A549 (cell line): Measurements from ENCODE around the gene MYT1. TPM values are rescaled to one million over a fixed set of nuclear protein-coding genes. Genes with fewer than 3 reads are reported as not detected.

ENCODE experiments used
- ATAC-seq, 2 experiments: fragments of 200-7000 bp in 1 of 2; fragments of >200 bp in 1 of 2; cut with Nextera tagmentation in 1 of 2; cut with Tn5 transposase in 1 of 2; 3 replicates each; pipeline versions ENCODE4 v1.8.0 to v1.9.1; 2018 to 2020; ENCODE audit warnings: mild to moderate bottlenecking in 1 of 2, moderate library complexity in 1 of 2
- CTCF ChIA-PET: fragments of 300-600 bp; sonication (Branson Sonifier 250); formaldehyde crosslinking; extraction: SDS; loops from one replicate; lab custom pipeline; 2021; ENCODE audit warnings: antibody characterized with exemption, inconsistent platforms; lab: Yijun Ruan, JAX
- POLR2A ChIA-PET: fragments of 350-600 bp; formaldehyde crosslinking; extraction: SDS; loops from one replicate; lab custom pipeline; 2021; ENCODE audit warnings: antibody characterized with exemption, inconsistent platforms; lab: Yijun Ruan, JAX
- DNase-seq, 2 experiments: peaks; one replicate each; pipeline versions ENCODE4 v3.0.0 to v3.0.0-alpha.2; 2011 to 2016; ENCODE audit warnings: low read depth in 1 of 2, low spot score in 1 of 2
- FAIRE-seq: peaks from 2 replicates; lab custom pipeline; 2011; peaks lifted over from hg19 to GRCh38; lab: Jason Lieb, UNC
- H3K27ac ChIP-seq, 2 experiments: fragments of >200 bp; sonication (Bioruptor Twin); formaldehyde crosslinking; 3 replicates each; pipeline ENCODE4 v1.5.1; 2016 to 2017
- H3K4me1 ChIP-seq: fragments of >200 bp; sonication (Bioruptor Twin); formaldehyde crosslinking; 3 replicates; pipeline ENCODE4 v1.6.1; 2016
- H3K4me2 ChIP-seq: fragments of >200 bp; sonication (Bioruptor Twin); formaldehyde crosslinking; 3 replicates; pipeline ENCODE4 v1.6.1; 2016
- H3K4me3 ChIP-seq: fragments of >200 bp; sonication (Bioruptor Twin); formaldehyde crosslinking; 3 replicates; pipeline ENCODE4 v1.5.1; 2016
- H3K9me3 ChIP-seq: fragments of >200 bp; sonication (Bioruptor Twin); formaldehyde crosslinking; 3 replicates; pipeline ENCODE4 v1.6.1; 2016
- CTCF ChIP-seq: fragments of >200 bp; sonication (Bioruptor Twin); formaldehyde crosslinking; IDR thresholded peaks from 3 replicates; pipeline ENCODE4 v1.5.1; 2016
- FOSB ChIP-seq: fragments of 250-450 bp; sonication (Bioruptor Pico); IDR thresholded peaks from 2 replicates; pipeline ENCODE4 v1.5.0; 2020; ENCODE audit warnings: mild to moderate bottlenecking, moderate library complexity
- GATA3 ChIP-seq: IDR thresholded peaks from 2 replicates; pipeline ENCODE4 v1.6.1; 2012; ENCODE audit warnings: borderline replicate concordance
- HDAC2 ChIP-seq: fragments of 200-600 bp; sonication (generic); IDR thresholded peaks from 2 replicates; pipeline ENCODE4 v1.6.1; 2016
- HES2 ChIP-seq: fragments of >200 bp; sonication (Bioruptor Twin); formaldehyde crosslinking; IDR thresholded peaks from 2 replicates; pipeline ENCODE4 v1.6.1; 2016
- HEYL ChIP-seq: fragments of 250-450 bp; sonication (Bioruptor Pico); IDR thresholded peaks from 2 replicates; pipeline ENCODE4 v1.8.0; 2021; ENCODE audit warnings: mild to moderate bottlenecking, moderate library complexity
- HOXB13 ChIP-seq: fragments of 250-450 bp; sonication (Bioruptor Pico); IDR thresholded peaks from 2 replicates; pipeline ENCODE4 v1.5.0; 2020; ENCODE audit warnings: low read depth, mild to moderate bottlenecking, moderate library complexity
- KDM5A ChIP-seq: fragments of 200-600 bp; sonication (generic); IDR thresholded peaks from 2 replicates; pipeline ENCODE4 v1.6.1; 2016; ENCODE audit warnings: antibody characterized with exemption, mild to moderate bottlenecking
- MAFK ChIP-seq: fragments of 450-650 bp; IDR thresholded peaks from 2 replicates; pipeline ENCODE4 v1.6.1; 2014; ENCODE audit not compliant: partially characterized antibody
- MAZ ChIP-seq: fragments of 150-350 bp; IDR thresholded peaks from 2 replicates; pipeline ENCODE4 v1.6.1; 2014; ENCODE audit warnings: antibody characterized with exemption, low read depth, low read length, borderline replicate concordance
- MYC ChIP-seq: IDR thresholded peaks from 2 replicates; pipeline ENCODE4 v1.6.1; 2012; ENCODE audit warnings: mild to moderate bottlenecking, inconsistent platforms, low read length, improper control_type of control experiment, borderline replicate concordance
- PHF8 ChIP-seq: fragments of 200-600 bp; sonication (generic); IDR thresholded peaks from 2 replicates; pipeline ENCODE4 v1.6.1; 2016; ENCODE audit warnings: low read depth, mild to moderate bottlenecking, antibody characterized with exemption, moderate library complexity, borderline replicate concordance
- RAD21 ChIP-seq, 2 experiments: fragments of >200 bp in 1 of 2; sonication (Bioruptor Twin) in 1 of 2; formaldehyde crosslinking in 1 of 2; IDR thresholded peaks in 1 of 2; conservative IDR thresholded peaks in 1 of 2; 2 replicates in 1 of 2; 3 replicates in 1 of 2; pipeline ENCODE4 v1.6.1; 2012 to 2018; ENCODE audit warnings: inconsistent platforms in 1 of 2
- RARB ChIP-seq: fragments of 250-450 bp; sonication (Bioruptor Pico); IDR thresholded peaks from 2 replicates; pipeline ENCODE4 v1.8.0; 2021; ENCODE audit warnings: mild to moderate bottlenecking, moderate library complexity
- REST ChIP-seq: fragments of 200-600 bp; sonication (generic); IDR thresholded peaks from 2 replicates; pipeline ENCODE4 v1.6.1; 2016; ENCODE audit warnings: antibody characterized with exemption, mild to moderate bottlenecking, moderate library complexity
- SMC3 ChIP-seq: fragments of >200 bp; sonication (Bioruptor Twin); formaldehyde crosslinking; IDR thresholded peaks from 3 replicates; pipeline ENCODE4 v1.6.1; 2018; ENCODE audit warnings: inconsistent platforms
- ZC3H11A ChIP-seq: fragments of 450-650 bp; IDR thresholded peaks from 2 replicates; pipeline ENCODE4 v1.6.1; 2014; ENCODE audit warnings: antibody characterized with exemption, mild to moderate bottlenecking
- ZFP36 ChIP-seq: fragments of 450-650 bp; IDR thresholded peaks from 2 replicates; pipeline ENCODE4 v1.6.1; 2014; ENCODE audit warnings: borderline replicate concordance; ENCODE audit not compliant: partially characterized antibody
- ZNF302 ChIP-seq: fragments of 250-450 bp; sonication (Bioruptor Pico); IDR thresholded peaks from 2 replicates; pipeline ENCODE4 v1.9.0; 2021; ENCODE audit warnings: inconsistent platforms, mild to moderate bottlenecking, moderate library complexity
- ZSCAN20 ChIP-seq: fragments of 250-450 bp; sonication (Bioruptor Pico); IDR thresholded peaks from 2 replicates; pipeline ENCODE4 v1.8.0; 2022; ENCODE audit warnings: mild to moderate bottlenecking, moderate library complexity
- whole genome bisulfite sequencing: methylation state at CpG from one replicate; pipeline ENCODE4 v1.1.6; 2017; ENCODE audit errors: missing lambda C conversion rate; 5-methylcytosine and 5-hydroxymethylcytosine counted together
- polyA plus RNA-seq, 4 experiments: library from polyadenylated mRNA; depleted of rRNA in 3 of 4; stranded (reverse); fragments of >200 nt; fragmentation: RNase III in 1 of 4; extraction: RNeasy Plus Mini Kit Qiagen cat#74134 plus additional on column Dnase treatment in 1 of 4; gene quantifications; 2 replicates in 3 of 4; 3 replicates in 1 of 4; pipeline ENCODE4 v1.2.3, GENCODE V29; 2011 to 2017

The MYT1 gene
- polyA plus RNA-seq, 2 of the 4 experiments (the other 2 are of a cell fraction), result 0.21 to 0.22 TPM

GRCh38 chr20:64241061-64241460 lies 76.8 kb downstream of the MYT1 start:
- H3K4me2 ChIP-seq, result no peak overlapping the region
- H3K27ac ChIP-seq, result no peak overlapping the region
- ChIA-PET CTCF (interaction anchor here (0.7 to 1.0 kb wide), 2 partner anchors 15 to 45 kb away, joined by 3 read pairs; no protein-coding TSS in a partner anchor), POLR2A (no interaction called here)
- H3K4me1 ChIP-seq, result no peaks in the 10 kb centered on the region
- FAIRE-seq, result no peak
- 58% methylated on average over 8 of the region's 8 CpGs for WGBS
- no peak for ATAC-seq
- H3K9me3 ChIP-seq, result no peaks in the 10 kb centered on the region
- DNase-seq, result no peak
- H3K4me3 ChIP-seq, result no peak overlapping the region
- TF ChIP-seq ZC3H11A (no peak), KDM5A (no peak), RAD21 (conservative IDR thresholded peaks at IDR 0.05 in 1 of 2, IDR thresholded peaks at IDR 0.05 in 1 of 2) (no peak)

GRCh38 chr20:64242003-64242796 lies 77.9 kb downstream of the MYT1 start:
- WGBS, result 70% methylated on average over 19 of the region's 19 CpGs
- H3K27ac ChIP-seq, result no peak overlapping the region
- ChIA-PET CTCF (no interaction called here), POLR2A (no interaction called here)
- no peak overlapping the region for H3K4me2 ChIP-seq
- no peaks in the 10 kb centered on the region for H3K9me3 ChIP-seq
- no peak for DNase-seq
- no peak for ATAC-seq
- TF ChIP-seq RARB (CRISPR knock-in tag), result no peak
- no peak for TF ChIP-seq SMC3
- TF ChIP-seq CTCF, result no peak
- TF ChIP-seq HES2, result no peak
- no peak for TF ChIP-seq PHF8
- TF ChIP-seq HOXB13 (CRISPR knock-in tag), result no peak
- TF ChIP-seq ZNF302 (CRISPR knock-in tag), result no peak
- no peak for TF ChIP-seq ZC3H11A
- no peak for TF ChIP-seq FOSB
- no peak for TF ChIP-seq RAD21 (conservative IDR thresholded peaks at IDR 0.05 in 1 of 2, IDR thresholded peaks at IDR 0.05 in 1 of 2)
- TF ChIP-seq HDAC2, result no peak
- no peak for TF ChIP-seq ZSCAN20
- TF ChIP-seq MAZ, result no peak
- TF ChIP-seq MYC, result no peak
- TF ChIP-seq HEYL, result no peak
- no peak for TF ChIP-seq REST
- no peak for TF ChIP-seq GATA3
- no peak for TF ChIP-seq MAFK
- TF ChIP-seq ZFP36, result no peak
- H3K4me1 ChIP-seq, result no peaks in the 10 kb centered on the region
- no peak for FAIRE-seq
- no peak overlapping the region for H3K4me3 ChIP-seq
